CD8-positive, alpha-beta memory T cell (primary cell): Measurements from ENCODE around the gene GET4. TPM values are rescaled to one million over a fixed set of nuclear protein-coding genes. Genes with fewer than 3 reads are reported as not detected.

Experiments
- CTCF ChIA-PET: fragments of 350-600 bp; sonication (Branson Sonifier 250); formaldehyde crosslinking; loops from one replicate; lab custom pipeline; 2021; ENCODE audit warnings: antibody characterized with exemption; lab: Charles Lee
- POLR2A ChIA-PET: fragments of 350-600 bp; sonication (Branson Sonifier 250); formaldehyde crosslinking; loops from one replicate; lab custom pipeline; 2021; ENCODE audit warnings: antibody characterized with exemption; lab: Charles Lee
- DNase-seq, 5 donors: peaks; one replicate each; pipeline versions ENCODE4 v3.0.0 to v3.0.0-alpha.2; 2020 to 2022; ENCODE audit warnings: mixed read lengths in 1 of 5
- H3K27ac ChIP-seq: one replicate; pipeline ENCODE4 v1.7.0; 2013; ENCODE audit warnings: low read depth, mild to moderate bottlenecking, low read length, moderate library complexity
- H3K27me3 ChIP-seq: 2 replicates; pipeline ENCODE4 v1.7.0; 2013; ENCODE audit warnings: low read length, mild to moderate bottlenecking; ENCODE audit not compliant: insufficient read depth, poor library complexity, severe bottlenecking
- H3K36me3 ChIP-seq: 2 replicates; pipeline ENCODE4 v1.7.0; 2013; ENCODE audit warnings: mild to moderate bottlenecking, low read length, moderate library complexity; ENCODE audit not compliant: insufficient read depth
- H3K4me1 ChIP-seq: 2 replicates; pipeline ENCODE4 v1.7.0; 2013; ENCODE audit warnings: mild to moderate bottlenecking, low read length, moderate library complexity; ENCODE audit not compliant: insufficient read depth
- H3K4me3 ChIP-seq: 2 replicates; pipeline ENCODE4 v1.7.0; 2013; ENCODE audit warnings: mild to moderate bottlenecking, low read length
- H3K9me3 ChIP-seq: 2 replicates; pipeline ENCODE4 v1.7.0; 2013; ENCODE audit warnings: mild to moderate bottlenecking, low read length
- H3K27ac Mint-ChIP-seq, 8 donors: one replicate each; pipeline ENCODE4 v1.8.0; 2020 to 2021; ENCODE audit warnings: mixed read lengths in 8 of 8, mild to moderate bottlenecking in 6 of 8, inconsistent platforms in 3 of 8, moderate library complexity in 3 of 8
- H3K27me3 Mint-ChIP-seq, 2 donors: one replicate each; pipeline ENCODE4 v1.8.0; 2020 to 2021; ENCODE audit warnings: mixed read lengths in 2 of 2, mild to moderate bottlenecking in 1 of 2, moderate library complexity in 1 of 2
- H3K36me3 Mint-ChIP-seq, 3 donors: one replicate each; pipeline ENCODE4 v1.8.0; 2020 to 2021; ENCODE audit warnings: mixed read lengths in 3 of 3, inconsistent platforms in 1 of 3, mild to moderate bottlenecking in 1 of 3
- H3K4me1 Mint-ChIP-seq, 3 donors: one replicate each; pipeline ENCODE4 v1.8.0; 2020 to 2021; ENCODE audit warnings: mixed read lengths in 3 of 3, inconsistent platforms in 1 of 3, mild to moderate bottlenecking in 1 of 3
- H3K4me3 Mint-ChIP-seq, 7 donors: one replicate each; pipeline ENCODE4 v1.8.0; 2020 to 2021; ENCODE audit warnings: mixed read lengths in 7 of 7, mild to moderate bottlenecking in 6 of 7, moderate library complexity in 4 of 7, inconsistent platforms in 2 of 7
- H3K9me3 Mint-ChIP-seq, 5 donors: one replicate each; pipeline ENCODE4 v1.8.0; 2020 to 2022; ENCODE audit warnings: mixed read lengths in 5 of 5, mild to moderate bottlenecking in 3 of 5, moderate library complexity in 2 of 5, inconsistent platforms in 1 of 5
- polyA plus RNA-seq: library from polyadenylated mRNA; unstranded; fragments of 300-500 nt; fragmentation: Illumina TruSeq; gene quantifications from one replicate; pipeline ENCODE4 v1.2.3, GENCODE V29; 2021
- total RNA-seq, 2 experiments: library from RNA; stranded (reverse); gene quantifications; one replicate each; pipeline ENCODE4 v1.2.3, GENCODE V29; 2021

The GET4 gene
- total and polyA plus RNA-seq, 3 experiments from 2014 or later = 33.6 to 44.9 (median 39.9) TPM

DNA sequence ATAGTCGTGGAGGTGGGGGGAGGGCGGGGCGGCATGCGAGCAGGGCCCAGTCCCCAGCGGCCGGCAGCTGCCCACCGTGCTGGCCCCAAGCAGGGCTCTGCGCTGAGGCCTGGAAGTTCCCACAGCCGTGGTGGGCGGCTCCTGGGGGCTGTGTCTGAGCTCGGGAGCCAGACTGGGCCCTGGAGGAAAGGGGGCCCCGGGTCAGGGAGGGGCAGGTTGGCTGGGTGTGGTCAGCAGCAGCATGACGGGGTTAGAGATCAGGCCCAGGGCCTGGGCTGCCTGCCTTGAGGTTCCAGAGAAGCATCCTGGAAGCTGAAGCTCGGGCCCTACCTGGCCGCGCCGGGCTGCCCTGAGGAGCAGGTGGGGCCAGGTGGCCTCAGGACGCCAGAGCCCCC lies 22.1 kb downstream of the GET4 start:
- Histone ChIP-seq H3K36me3 (peaks cover 6% of the 10 kb centered on the region), H3K27me3 (no peaks in the 10 kb centered on the region), H3K4me3 (no peak overlapping the region), H3K9me3 (no peaks in the 10 kb centered on the region), H3K27ac (no peak overlapping the region), H3K4me1 (no peaks in the 10 kb centered on the region)
- DNase-seq = no peak
- ChIA-PET CTCF (interaction anchor here (2.7 kb wide), 1 partner anchor 95 kb away, joined by 9 read pairs; no protein-coding TSS in a partner anchor), POLR2A (no interaction called here)
- Mint-ChIP-seq H3K36me3 (peaks cover 6 to 65% (median 10%) of the 10 kb centered on the region in 3 donors), H3K9me3 (no peaks in the 10 kb centered on the region), H3K27ac (no peak overlapping the region), H3K4me1 (peaks cover 0 to 5% (median 0%) of the 10 kb centered on the region in 3 donors), H3K27me3 (no peaks in the 10 kb centered on the region), H3K4me3 (no peak overlapping the region)

DNA sequence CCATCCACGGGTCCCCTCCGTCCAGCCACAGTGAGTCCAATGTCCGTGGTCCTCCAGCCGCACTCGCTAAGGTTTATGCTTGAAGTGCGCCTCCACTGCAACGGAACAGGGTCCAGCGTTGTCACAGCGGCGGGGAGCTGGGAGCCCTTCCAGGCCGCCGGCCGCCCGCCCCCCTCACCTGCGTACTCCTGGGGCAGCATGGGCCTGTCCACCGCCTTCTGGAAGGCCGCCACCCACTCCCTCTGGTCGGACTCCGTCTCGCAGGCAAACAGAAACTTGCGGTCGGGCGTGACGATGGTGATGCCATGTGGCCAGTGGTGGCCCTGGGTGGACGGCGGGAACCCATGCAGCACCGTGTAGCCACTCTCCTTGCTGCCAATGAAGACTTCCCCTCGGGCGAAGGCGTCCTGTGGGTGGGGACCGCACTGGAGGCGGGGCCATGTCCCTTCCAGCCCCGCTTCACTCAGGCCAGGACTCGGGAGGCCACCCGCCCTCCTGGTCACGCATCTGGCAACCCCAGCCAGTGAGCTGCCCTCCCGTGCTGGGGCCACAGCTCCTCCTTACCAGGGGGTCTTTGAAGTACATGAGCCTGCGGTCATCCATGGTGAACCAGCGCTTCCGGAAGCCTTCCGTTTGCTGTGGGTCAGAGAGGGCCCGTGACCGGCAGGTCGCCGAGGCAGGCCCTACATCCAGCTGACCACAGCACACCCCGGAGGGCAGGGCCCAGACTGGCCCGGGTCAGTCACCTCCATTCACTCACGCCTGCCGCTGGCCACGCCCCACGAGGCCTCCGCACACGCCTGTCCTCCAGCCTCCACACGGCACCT lies 22.7 kb downstream of the GET4 start:
- no peaks in the 10 kb centered on the region for H3K9me3 ChIP-seq
- peaks cover 6% of the 10 kb centered on the region for H3K36me3 ChIP-seq
- no peak overlapping the region for H3K27ac ChIP-seq
- Mint-ChIP-seq H3K4me1 (peaks cover 0 to 5% (median 0%) of the 10 kb centered on the region in 3 donors), H3K27me3 (no peaks in the 10 kb centered on the region), H3K36me3 (peaks cover 6 to 59% (median 8%) of the 10 kb centered on the region in 3 donors), H3K4me3 (no peak overlapping the region), H3K27ac (no peak overlapping the region), H3K9me3 (no peaks in the 10 kb centered on the region)
- H3K4me1 ChIP-seq = no peaks in the 10 kb centered on the region
- H3K4me3 ChIP-seq = no peak overlapping the region
- no peaks in the 10 kb centered on the region for H3K27me3 ChIP-seq
- CTCF ChIA-PET = interaction anchor here (2.7 kb wide), 1 partner anchor 94 kb away, joined by 9 read pairs; no protein-coding TSS in a partner anchor
- no peak for DNase-seq
- POLR2A ChIA-PET = no interaction called here

DNA sequence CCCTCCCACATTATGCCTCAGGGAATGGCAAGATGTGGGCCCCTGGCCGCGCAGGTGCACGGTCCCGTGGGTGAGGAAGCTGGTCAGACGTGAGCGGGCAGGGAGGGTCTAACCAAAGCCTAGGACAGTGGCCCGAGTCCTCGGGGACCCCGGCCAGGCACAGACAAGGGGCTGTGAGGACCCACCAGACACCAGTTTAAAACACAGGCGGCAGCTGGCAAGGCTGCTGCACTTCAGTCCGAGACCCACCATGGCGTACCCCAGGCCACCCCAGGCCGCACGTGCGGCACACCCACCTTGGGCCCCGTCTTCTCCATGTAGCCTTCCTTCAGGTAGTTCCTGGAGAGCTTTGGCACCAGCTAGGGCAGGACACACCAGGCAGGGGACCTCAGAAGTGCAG lies 23.5 kb downstream of the GET4 start:
- Mint-ChIP-seq H3K4me1 (peaks cover 0 to 5% (median 0%) of the 10 kb centered on the region in 3 donors), H3K27me3 (no peaks in the 10 kb centered on the region), H3K4me3 (no peak overlapping the region), H3K27ac (no peak overlapping the region), H3K9me3 (no peaks in the 10 kb centered on the region), H3K36me3 (peaks cover 6 to 54% (median 8%) of the 10 kb centered on the region in 3 donors)
- peaks cover 6% of the 10 kb centered on the region for H3K36me3 ChIP-seq
- POLR2A ChIA-PET = no interaction called here
- DNase-seq = no peak
- H3K4me3 ChIP-seq = no peak overlapping the region
- H3K9me3 ChIP-seq = no peaks in the 10 kb centered on the region
- CTCF ChIA-PET = interaction anchor here (2.7 kb wide), 1 partner anchor 94 kb away, joined by 9 read pairs; no protein-coding TSS in a partner anchor
- no peaks in the 10 kb centered on the region for H3K4me1 ChIP-seq
- H3K27ac ChIP-seq = no peak overlapping the region
- H3K27me3 ChIP-seq = no peaks in the 10 kb centered on the region

DNA sequence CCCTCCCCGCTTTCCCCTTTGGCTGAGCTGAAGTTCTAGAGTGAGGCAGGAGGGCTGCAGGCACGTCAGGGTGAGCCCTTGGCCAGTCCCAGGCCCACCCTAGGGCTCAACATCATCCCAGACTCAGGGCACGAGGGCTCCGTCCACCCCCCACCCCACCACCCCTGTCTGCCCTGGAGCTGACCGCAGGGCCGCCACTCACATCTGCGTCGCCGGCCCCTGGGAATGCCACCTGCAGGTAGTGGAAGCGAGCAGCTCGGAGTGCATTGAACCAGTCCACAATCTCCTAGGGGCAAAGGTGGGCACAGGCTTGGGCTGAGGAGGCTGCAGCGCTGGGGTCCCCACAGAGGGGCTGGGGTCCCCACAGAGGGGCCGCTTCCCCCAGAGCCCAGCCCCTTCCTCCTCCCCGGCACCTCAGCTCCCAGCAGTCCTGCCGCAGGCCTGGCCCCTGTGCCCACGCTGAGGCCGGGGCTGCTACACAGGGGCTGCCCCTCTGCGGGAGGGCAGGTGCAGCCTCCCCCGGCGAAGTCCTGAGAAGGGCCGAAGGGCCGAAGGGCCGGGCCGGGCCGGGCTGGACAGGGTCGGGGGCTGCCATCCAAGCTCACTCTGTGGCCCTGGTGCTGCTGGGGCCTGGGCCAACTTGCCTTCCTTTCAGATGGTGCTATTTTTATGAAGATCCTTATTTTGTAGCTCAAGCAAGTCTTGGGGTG lies 24.1 kb downstream of the GET4 start:
- H3K4me1 ChIP-seq = no peaks in the 10 kb centered on the region
- H3K27ac Mint-ChIP-seq = no peak overlapping the region
- ChIA-PET POLR2A (no interaction called here), CTCF (interaction anchor here (2.7 kb wide), 1 partner anchor 93 kb away, joined by 9 read pairs; no protein-coding TSS in a partner anchor)
- H3K4me3 ChIP-seq = no peak overlapping the region
- no peaks in the 10 kb centered on the region for H3K27me3 Mint-ChIP-seq
- H3K27me3 ChIP-seq = no peaks in the 10 kb centered on the region
- H3K27ac ChIP-seq = no peak overlapping the region
- DNase-seq = no peak
- no peaks in the 10 kb centered on the region for H3K9me3 ChIP-seq
- H3K4me3 Mint-ChIP-seq = no peak overlapping the region
- no peaks in the 10 kb centered on the region for H3K9me3 Mint-ChIP-seq
- peaks cover 0 to 5% (median 0%) of the 10 kb centered on the region in 3 donors for H3K4me1 Mint-ChIP-seq
- peaks cover 6% of the 10 kb centered on the region for H3K36me3 ChIP-seq
- H3K36me3 Mint-ChIP-seq = peaks cover 6 to 47% (median 8%) of the 10 kb centered on the region in 3 donors

DNA sequence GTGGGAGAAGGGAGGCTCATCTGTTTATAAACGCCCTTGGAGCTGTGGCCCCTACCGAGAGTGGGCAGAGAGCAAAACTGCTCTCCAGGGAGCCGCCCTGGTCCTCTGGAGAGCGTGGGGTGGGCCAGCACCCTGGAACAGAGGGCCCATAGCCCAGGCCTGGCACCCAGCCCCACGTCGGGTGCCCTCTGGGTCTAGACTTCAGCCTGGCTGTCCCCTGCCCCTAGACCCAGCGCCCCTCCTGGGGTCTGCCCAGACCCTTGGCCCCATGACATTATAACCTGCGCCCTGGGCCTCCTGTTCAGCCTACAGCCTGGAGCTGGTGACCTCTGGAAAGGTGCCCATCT lies 24.7 kb downstream of the GET4 start:
- no peaks in the 10 kb centered on the region for H3K4me1 ChIP-seq
- CTCF ChIA-PET = interaction anchor here (2.7 kb wide), 1 partner anchor 93 kb away, joined by 9 read pairs; no protein-coding TSS in a partner anchor

DNA sequence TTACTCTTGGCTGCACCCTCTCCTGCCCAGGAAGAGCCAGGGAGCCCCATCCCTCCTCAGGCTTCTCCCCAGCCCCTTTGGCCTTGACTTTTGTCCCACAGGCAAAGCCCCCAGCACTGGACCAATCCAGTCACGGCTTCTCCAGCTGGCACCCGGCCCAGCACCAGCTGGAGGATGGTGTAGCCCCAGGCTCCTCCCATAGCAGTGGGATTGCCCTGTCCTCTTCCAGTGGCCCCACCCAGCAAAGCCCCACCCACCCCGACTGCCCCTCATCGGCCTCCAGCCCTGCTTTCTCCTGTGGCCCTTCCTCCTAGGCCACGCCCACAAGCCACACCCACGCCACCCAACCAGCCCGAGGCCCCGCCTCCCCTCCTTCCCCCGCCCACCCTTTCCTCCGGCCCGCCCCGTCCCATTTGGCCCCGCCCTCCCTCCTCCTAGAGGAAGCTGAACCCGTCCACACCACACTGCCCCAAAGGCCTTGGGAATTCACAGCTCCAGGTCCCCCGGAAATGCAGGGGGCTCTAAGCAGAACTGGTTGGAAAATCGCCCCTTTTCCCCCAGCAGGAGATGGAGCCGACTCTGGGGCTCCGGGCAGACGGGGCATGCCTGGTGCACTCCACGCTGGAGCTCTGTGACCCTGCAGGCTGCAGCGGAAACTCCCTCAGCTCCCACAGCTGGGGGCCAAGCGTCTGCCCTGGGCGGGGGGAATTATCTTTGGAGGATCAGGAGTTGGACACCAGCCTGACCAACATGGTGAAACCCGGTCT lies 25.2 kb downstream of the GET4 start:
- peaks cover 0 to 5% (median 0%) of the 10 kb centered on the region in 3 donors for H3K4me1 Mint-ChIP-seq

More for the DNA sequence above, 24.7 kb downstream of the GET4 start:
- Histone ChIP-seq H3K4me3 (no peak overlapping the region), H3K36me3 (peaks cover 3% of the 10 kb centered on the region), H3K9me3 (no peaks in the 10 kb centered on the region), H3K27me3 (no peaks in the 10 kb centered on the region), H3K27ac (no peak overlapping the region)
- no peak overlapping the region for H3K27ac Mint-ChIP-seq
- H3K36me3 Mint-ChIP-seq = peaks cover 4 to 41% (median 6%) of the 10 kb centered on the region in 3 donors
- POLR2A ChIA-PET = no interaction called here
- H3K9me3 Mint-ChIP-seq = no peaks in the 10 kb centered on the region
- H3K4me1 Mint-ChIP-seq = peaks cover 0 to 5% (median 0%) of the 10 kb centered on the region in 3 donors
- no peak for DNase-seq
- H3K27me3 Mint-ChIP-seq = no peaks in the 10 kb centered on the region
- H3K4me3 Mint-ChIP-seq = no peak overlapping the region

DNA sequence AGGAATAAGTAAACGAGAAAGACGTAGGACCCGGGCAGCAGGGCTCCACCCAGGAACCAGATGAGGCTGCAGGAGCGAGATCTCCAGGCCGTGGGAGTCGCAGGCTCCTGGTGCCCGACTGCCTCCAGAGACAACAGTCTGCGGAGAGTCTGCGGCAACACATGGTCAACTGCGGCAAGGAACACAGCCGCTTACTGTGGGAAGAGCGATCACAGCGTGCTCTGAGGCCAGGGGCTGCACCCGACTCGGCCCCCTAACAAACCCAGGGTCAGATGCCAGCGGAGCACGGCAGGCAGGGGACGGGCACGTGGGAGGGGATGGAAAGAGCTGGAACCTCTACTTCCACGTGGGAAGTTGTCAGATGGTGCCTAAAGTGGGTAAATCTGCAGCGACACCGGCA lies 26.6 kb downstream of the GET4 start:
- no peaks in the 10 kb centered on the region for H3K9me3 Mint-ChIP-seq
- Histone ChIP-seq H3K4me1 (no peaks in the 10 kb centered on the region), H3K9me3 (no peaks in the 10 kb centered on the region), H3K4me3 (no peak overlapping the region), H3K27me3 (no peaks in the 10 kb centered on the region), H3K27ac (no peak overlapping the region), H3K36me3 (no peaks in the 10 kb centered on the region)
- ChIA-PET CTCF (no interaction called here), POLR2A (no interaction called here)
- H3K4me3 Mint-ChIP-seq = no peak overlapping the region
- H3K36me3 Mint-ChIP-seq = peaks cover 0 to 25% (median 1%) of the 10 kb centered on the region in 3 donors
- H3K27ac Mint-ChIP-seq = no peak overlapping the region
- DNase-seq = no peak
- peaks cover 0 to 5% (median 0%) of the 10 kb centered on the region in 3 donors for H3K4me1 Mint-ChIP-seq
- no peaks in the 10 kb centered on the region for H3K27me3 Mint-ChIP-seq

More for the DNA sequence above, 25.2 kb downstream of the GET4 start:
- Histone ChIP-seq H3K27ac (no peak overlapping the region), H3K4me3 (no peak overlapping the region), H3K9me3 (no peaks in the 10 kb centered on the region), H3K36me3 (no peaks in the 10 kb centered on the region), H3K4me1 (no peaks in the 10 kb centered on the region), H3K27me3 (no peaks in the 10 kb centered on the region)
- Mint-ChIP-seq H3K4me3 (no peak overlapping the region), H3K27ac (peak overlapping the region in 1 of 8 donors; percentile 66), H3K36me3 (peaks cover 0 to 36% (median 2%) of the 10 kb centered on the region in 3 donors), H3K9me3 (no peaks in the 10 kb centered on the region), H3K27me3 (no peaks in the 10 kb centered on the region)
- ChIA-PET POLR2A (no interaction called here), CTCF (interaction anchor here (2.7 kb wide), 1 partner anchor 92 kb away, joined by 9 read pairs; no protein-coding TSS in a partner anchor)
- peak in 2 of 5 donors; percentile 35 to 43 for DNase-seq
